H9 (cell line): ENCODE data around the gene TARP.

Experiments
- DNase-seq: peaks from one replicate; pipeline ENCODE4 v3.0.0-alpha.2; 2017
- H2AFZ ChIP-seq: one replicate; pipeline ENCODE4 v1.6.1; 2013; ENCODE audit warnings: mild to moderate bottlenecking, low read length, control low read depth, moderate library complexity
- H2AK5ac ChIP-seq: 2 replicates; pipeline ENCODE4 v1.6.1; 2013; ENCODE audit warnings: low read length, control low read depth, mixed read lengths; ENCODE audit not compliant: insufficient read length
- H2BK120ac ChIP-seq: one replicate; pipeline ENCODE4 v1.6.1; 2013; ENCODE audit warnings: low read depth, mild to moderate bottlenecking, low read length, control low read depth, inconsistent platforms; ENCODE audit not compliant: poor library complexity, severe bottlenecking
- H2BK12ac ChIP-seq: 2 replicates; pipeline ENCODE4 v1.6.1; 2013; ENCODE audit warnings: low read length, control low read depth, mixed read lengths, low read depth; ENCODE audit not compliant: insufficient read length
- H2BK15ac ChIP-seq: 2 replicates; pipeline ENCODE4 v1.6.1; 2013; ENCODE audit warnings: low read depth, low read length, control low read depth
- H2BK20ac ChIP-seq: one replicate; pipeline ENCODE4 v1.6.1; 2013; ENCODE audit warnings: low read depth, mild to moderate bottlenecking, low read length, control low read depth, inconsistent platforms; ENCODE audit not compliant: poor library complexity, severe bottlenecking
- H2BK5ac ChIP-seq: 2 replicates; pipeline ENCODE4 v1.6.1; 2013; ENCODE audit warnings: low read length, control low read depth, mixed read lengths; ENCODE audit not compliant: insufficient read length
- H3K14ac ChIP-seq: 2 replicates; pipeline ENCODE4 v1.6.1; 2013; ENCODE audit warnings: low read length, control low read depth; ENCODE audit not compliant: insufficient read depth
- H3K18ac ChIP-seq: 2 replicates; pipeline ENCODE4 v1.6.1; 2013; ENCODE audit warnings: low read depth, mild to moderate bottlenecking, mixed read lengths, low read length, control low read depth; ENCODE audit not compliant: insufficient read length
- H3K23ac ChIP-seq: 2 replicates; pipeline ENCODE4 v1.6.1; 2013; ENCODE audit warnings: low read length, control low read depth, mixed read lengths, low read depth; ENCODE audit not compliant: insufficient read length
- H3K23me2 ChIP-seq: 2 replicates; pipeline ENCODE4 v1.6.1; 2013; ENCODE audit warnings: low read depth, mild to moderate bottlenecking, mixed read lengths, low read length, control low read depth; ENCODE audit not compliant: insufficient read length, poor library complexity, severe bottlenecking
- H3K27ac ChIP-seq: 2 replicates; pipeline ENCODE4 v1.5.1; 2013; ENCODE audit warnings: low read length, control low read depth, mixed read lengths, low read depth; ENCODE audit not compliant: insufficient read length
- H3K27me3 ChIP-seq: 2 replicates; pipeline ENCODE4 v1.6.1; 2013; ENCODE audit warnings: low read length, control low read depth, inconsistent platforms; ENCODE audit not compliant: insufficient read depth
- H3K4ac ChIP-seq: 2 replicates; pipeline ENCODE4 v1.6.1; 2013; ENCODE audit warnings: low read depth, mild to moderate bottlenecking, control low read depth, inconsistent platforms, low read length, moderate library complexity
- H3K4me1 ChIP-seq: 2 replicates; pipeline ENCODE4 v1.6.1; 2013; ENCODE audit warnings: low read length, control low read depth, inconsistent platforms; ENCODE audit not compliant: insufficient read depth
- H3K4me2 ChIP-seq: 2 replicates; pipeline ENCODE4 v1.6.1; 2013; ENCODE audit warnings: low read length, control low read depth, mixed read lengths; ENCODE audit not compliant: insufficient read length, insufficient read depth
- H3K56ac ChIP-seq: 2 replicates; pipeline ENCODE4 v1.6.1; 2013; ENCODE audit warnings: low read depth, mild to moderate bottlenecking, mixed read lengths, low read length, control low read depth; ENCODE audit not compliant: insufficient read length
- H3K79me1 ChIP-seq: 2 replicates; pipeline ENCODE4 v1.6.1; 2013; ENCODE audit warnings: low read depth, mild to moderate bottlenecking, moderate library complexity, low read length, control low read depth, inconsistent platforms; ENCODE audit not compliant: insufficient read depth, poor library complexity, severe bottlenecking
- H3K79me2 ChIP-seq: 2 replicates; pipeline ENCODE4 v1.6.1; 2013; ENCODE audit warnings: low read length, control low read depth, inconsistent platforms; ENCODE audit not compliant: insufficient read depth
- H3K9ac ChIP-seq: 2 replicates; pipeline ENCODE4 v1.6.1; 2013; ENCODE audit warnings: low read length, control low read depth, mixed read lengths; ENCODE audit not compliant: insufficient read length; ENCODE audit errors: extremely low read depth
- H3K9me3 ChIP-seq: one replicate; pipeline ENCODE4 v1.6.1; 2013; ENCODE audit warnings: low read depth, low read length, inconsistent platforms; ENCODE audit not compliant: control insufficient read depth
- H3T11ph ChIP-seq: one replicate; pipeline ENCODE4 v1.6.1; 2013; ENCODE audit warnings: mild to moderate bottlenecking, low read length, control low read depth, inconsistent platforms
- H4K20me1 ChIP-seq: one replicate; pipeline ENCODE4 v1.6.1; 2013; ENCODE audit not compliant: control insufficient read depth, insufficient read length, insufficient read depth
- H4K5ac ChIP-seq: 2 replicates; pipeline ENCODE4 v1.6.1; 2013; ENCODE audit warnings: low read depth, mild to moderate bottlenecking, mixed read lengths, low read length, control low read depth; ENCODE audit not compliant: insufficient read length
- H4K8ac ChIP-seq: replicated peaks from 2 replicates; pipeline ENCODE4 v1.6.1; 2013; ENCODE audit warnings: low read length, control low read depth, mixed read lengths, low read depth; ENCODE audit not compliant: insufficient read length
- H4K91ac ChIP-seq: 2 replicates; pipeline ENCODE4 v1.6.1; 2013; ENCODE audit warnings: low read depth, mild to moderate bottlenecking, moderate library complexity, mixed read lengths, low read length, control low read depth; ENCODE audit not compliant: insufficient read length
- H3K27ac Mint-ChIP-seq, 3 experiments: 2 replicates in 2 of 3; 3 replicates in 1 of 3; pipeline ENCODE4 v1.8.0; 2020 to 2021; ENCODE audit warnings: mixed read lengths in 3 of 3, mild to moderate bottlenecking in 1 of 3, moderate library complexity in 1 of 3
- H3K27me3 Mint-ChIP-seq: 2 replicates; pipeline ENCODE4 v1.8.0; 2021; ENCODE audit warnings: low read depth, mild to moderate bottlenecking, moderate library complexity, mixed read lengths
- H3K36me3 Mint-ChIP-seq, 3 experiments: 2 replicates in 2 of 3; 3 replicates in 1 of 3; pipeline ENCODE4 v1.8.0; 2020 to 2021; ENCODE audit warnings: low read depth in 3 of 3, mixed read lengths in 3 of 3; ENCODE audit not compliant: insufficient read depth in 1 of 3
- H3K4me1 Mint-ChIP-seq, 2 experiments: 2 replicates each; pipeline ENCODE4 v1.8.0; 2020; ENCODE audit warnings: mixed read lengths in 2 of 2
- H3K4me3 Mint-ChIP-seq, 2 experiments: 2 replicates in 1 of 2; 3 replicates in 1 of 2; pipeline ENCODE4 v1.8.0; 2020 to 2021; ENCODE audit warnings: mild to moderate bottlenecking in 2 of 2, mixed read lengths in 2 of 2, moderate library complexity in 1 of 2
- H3K9me3 Mint-ChIP-seq, 2 experiments: 2 replicates in 1 of 2; 3 replicates in 1 of 2; pipeline ENCODE4 v1.8.0; 2020; ENCODE audit warnings: mild to moderate bottlenecking in 2 of 2, mixed read lengths in 2 of 2, moderate library complexity in 1 of 2
- CTCF ChIP-seq: fragments of 200-600 bp; sonication (generic); conservative IDR thresholded peaks from 3 replicates; pipeline ENCODE4 v1.8.0; 2021; ENCODE audit warnings: antibody characterized with exemption, mild to moderate bottlenecking
- WGBS: extraction: QIAGEN DNeasy Blood & Tissue Kit; methylation state at CpG from one replicate; pipeline ENCODE4 v1.1.7; 2013; ENCODE audit warnings: missing lambda C conversion rate, low lambda C conversion rate, mixed read lengths; ENCODE audit not compliant: insufficient read length; ENCODE audit errors: extremely low coverage; 5-methylcytosine and 5-hydroxymethylcytosine counted together

The TARP gene

GRCh38 chr7:38308140-38308539 is 34.7 kb upstream of the TARP start:
- TF ChIP-seq CTCF, result no peak
- H3K79me2 ChIP-seq, result no peaks in the 10 kb centered on the region
- H2BK20ac ChIP-seq, result no peak overlapping the region
- DNase-seq, result no peak
- H3K4me1 ChIP-seq, result no peaks in the 10 kb centered on the region
- Mint-ChIP-seq H3K4me1 (peaks cover 0 to 6% of the 10 kb centered on the region in 2 experiments; a peak in 2 of 4 replicates), H3K4me3 (no peak overlapping the region), H3K27me3 (no peaks in the 10 kb centered on the region), H3K9me3 (no peaks in the 10 kb centered on the region), H3K27ac (no peak overlapping the region), H3K36me3 (no peaks in the 10 kb centered on the region)
- H3K27ac ChIP-seq, result no peak overlapping the region
- no peak overlapping the region for H3T11ph ChIP-seq
- H3K23me2 ChIP-seq, result no peaks in the 10 kb centered on the region
- H2AK5ac ChIP-seq, result no peak overlapping the region
- no peak overlapping the region for H2BK12ac ChIP-seq
- no peak overlapping the region for H2BK15ac ChIP-seq
- H3K4me2 ChIP-seq, result no peak overlapping the region
- no peak overlapping the region for H3K23ac ChIP-seq
- WGBS, result no CpG with 5 or more reads among the region's 2 CpGs
- no peak overlapping the region for H3K18ac ChIP-seq
- H2BK5ac ChIP-seq, result no peak overlapping the region
- no peak overlapping the region for H4K5ac ChIP-seq
- H4K20me1 ChIP-seq, result no peaks in the 10 kb centered on the region
- H3K14ac ChIP-seq, result no peak overlapping the region
- no peak overlapping the region for H4K91ac ChIP-seq
- H3K56ac ChIP-seq, result no peak overlapping the region
- no peak overlapping the region for H3K9ac ChIP-seq
- H3K27me3 ChIP-seq, result no peaks in the 10 kb centered on the region
- H2BK120ac ChIP-seq, result no peak overlapping the region
- H3K79me1 ChIP-seq, result no peaks in the 10 kb centered on the region
- H2AFZ ChIP-seq, result no peak overlapping the region
- H4K8ac ChIP-seq, result no peak overlapping the region
- no peaks in the 10 kb centered on the region for H3K9me3 ChIP-seq
- H3K4ac ChIP-seq, result no peak overlapping the region
